ENCODE results near the gene FGFR1OP2.

FGFR1OP2 gene

DNA sequence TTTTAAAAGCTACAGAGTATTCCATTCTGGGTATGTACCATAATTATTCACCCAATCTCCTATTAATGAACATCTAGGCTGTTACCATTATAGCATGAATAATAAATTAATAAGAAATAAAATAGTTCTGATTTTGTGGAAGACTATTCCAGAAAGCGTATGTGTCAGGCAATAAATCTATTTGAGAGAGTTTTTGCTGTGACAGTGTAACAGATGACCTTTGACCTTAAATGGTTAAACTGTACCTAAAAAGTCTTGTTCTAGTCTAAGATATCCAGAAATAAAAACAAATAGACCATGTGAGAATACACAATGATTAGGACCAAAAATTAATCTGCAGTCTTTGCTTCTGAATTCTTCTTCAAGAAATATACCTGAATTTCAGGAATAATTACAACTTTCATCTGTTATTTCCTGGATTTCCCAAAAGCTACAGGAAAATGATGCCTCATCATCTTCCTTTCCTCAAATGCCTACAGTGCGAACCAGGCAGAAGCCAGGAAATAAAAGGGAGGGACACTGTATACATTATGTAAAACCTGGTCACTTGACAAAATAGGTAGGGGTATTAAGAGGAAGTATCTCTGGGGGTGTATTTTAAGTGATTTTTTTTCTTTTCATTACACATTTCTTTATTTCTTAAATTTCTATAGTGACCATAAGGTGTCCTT lies 68.7 kb downstream of the FGFR1OP2 start:
- FAIRE-seq (no peak), DNase-seq (ENCODE audit: insufficient read length) (no peak)
- TF ChIP-seq POLR2A (IDR thresholded peaks at IDR 0.05; ENCODE audit: low read depth, low read length) (no peak), TAF1 (IDR thresholded peaks at IDR 0.05; ENCODE audit: borderline replicate concordance, low read depth, low read length) (no peak), POLR2AphosphoS5 (IDR thresholded peaks at IDR 0.05; ENCODE audit: low read depth, low read length) (no peak)

GRCh38 chr12:27008081-27008480 lies 69.8 kb downstream of the FGFR1OP2 start:
- TF ChIP-seq POLR2AphosphoS5 (IDR thresholded peaks at IDR 0.05; ENCODE audit: low read depth, low read length) (no peak), POLR2A (IDR thresholded peaks at IDR 0.05; ENCODE audit: low read depth, low read length) (no peak)
- DNase-seq (ENCODE audit: insufficient read length), result no peak
- FAIRE-seq, result no peak

GRCh38 chr12:27009881-27010301 lies 71.6 kb downstream of the FGFR1OP2 start:
- no peak for DNase-seq (ENCODE audit: insufficient read length)
- TF ChIP-seq TAF1 (IDR thresholded peaks at IDR 0.05; ENCODE audit: borderline replicate concordance, low read depth, low read length), result no peak
- TF ChIP-seq POLR2A (IDR thresholded peaks at IDR 0.05; ENCODE audit: low read depth, low read length), result no peak
- no peak for TF ChIP-seq POLR2AphosphoS5 (IDR thresholded peaks at IDR 0.05; ENCODE audit: low read depth, low read length)
- peak; percentile 79 for FAIRE-seq

GRCh38 chr12:27012239-27012981 lies 74.1 kb downstream of the FGFR1OP2 start:
- DNase-seq (ENCODE audit: insufficient read length) (no peak), FAIRE-seq (no peak)
- TF ChIP-seq TAF1 (IDR thresholded peaks at IDR 0.05; ENCODE audit: borderline replicate concordance, low read depth, low read length) (no peak), POLR2AphosphoS5 (IDR thresholded peaks at IDR 0.05; ENCODE audit: low read depth, low read length) (no peak), POLR2A (IDR thresholded peaks at IDR 0.05; ENCODE audit: low read depth, low read length) (no peak)

- TF ChIP-seq POLR2AphosphoS5 (IDR thresholded peaks at IDR 0.05; ENCODE audit: low read depth, low read length) (no peak), POLR2A (IDR thresholded peaks at IDR 0.05; ENCODE audit: low read depth, low read length) (no peak), TAF1 (IDR thresholded peaks at IDR 0.05; ENCODE audit: borderline replicate concordance, low read depth, low read length) (no peak)
- FAIRE-seq, result no peak
- DNase-seq (ENCODE audit: insufficient read length), result no peak
Observed at GRCh38 chr12:27012982-27013255, 74.6 kb downstream of the FGFR1OP2 start.

GRCh38 chr12:27013611-27014084 lies 75.4 kb downstream of the FGFR1OP2 start:
- TF ChIP-seq TAF1 (IDR thresholded peaks at IDR 0.05; ENCODE audit: borderline replicate concordance, low read depth, low read length) (no peak), POLR2AphosphoS5 (IDR thresholded peaks at IDR 0.05; ENCODE audit: low read depth, low read length) (no peak), POLR2A (IDR thresholded peaks at IDR 0.05; ENCODE audit: low read depth, low read length) (no peak)
- FAIRE-seq (peak; percentile 38), DNase-seq (ENCODE audit: insufficient read length) (no peak)

- DNase-seq (ENCODE audit: insufficient read length) (peak; percentile 88), FAIRE-seq (peak; percentile 92)
- TF ChIP-seq TAF1 (IDR thresholded peaks at IDR 0.05; ENCODE audit: borderline replicate concordance, low read depth, low read length), result no peak
- no peak for TF ChIP-seq POLR2AphosphoS5 (IDR thresholded peaks at IDR 0.05; ENCODE audit: low read depth, low read length)
- peak; percentile 75 for TF ChIP-seq POLR2A (IDR thresholded peaks at IDR 0.05; ENCODE audit: low read depth, low read length)
Observed at GRCh38 chr12:27014085-27014858, 76.0 kb downstream of the FGFR1OP2 start, which contains the start of gene TM7SF3. TSS of gene TM7SF3 (minus strand) at chr12:27014384. CDS start at chr12:27014168, 216 bp downstream.

DNA sequence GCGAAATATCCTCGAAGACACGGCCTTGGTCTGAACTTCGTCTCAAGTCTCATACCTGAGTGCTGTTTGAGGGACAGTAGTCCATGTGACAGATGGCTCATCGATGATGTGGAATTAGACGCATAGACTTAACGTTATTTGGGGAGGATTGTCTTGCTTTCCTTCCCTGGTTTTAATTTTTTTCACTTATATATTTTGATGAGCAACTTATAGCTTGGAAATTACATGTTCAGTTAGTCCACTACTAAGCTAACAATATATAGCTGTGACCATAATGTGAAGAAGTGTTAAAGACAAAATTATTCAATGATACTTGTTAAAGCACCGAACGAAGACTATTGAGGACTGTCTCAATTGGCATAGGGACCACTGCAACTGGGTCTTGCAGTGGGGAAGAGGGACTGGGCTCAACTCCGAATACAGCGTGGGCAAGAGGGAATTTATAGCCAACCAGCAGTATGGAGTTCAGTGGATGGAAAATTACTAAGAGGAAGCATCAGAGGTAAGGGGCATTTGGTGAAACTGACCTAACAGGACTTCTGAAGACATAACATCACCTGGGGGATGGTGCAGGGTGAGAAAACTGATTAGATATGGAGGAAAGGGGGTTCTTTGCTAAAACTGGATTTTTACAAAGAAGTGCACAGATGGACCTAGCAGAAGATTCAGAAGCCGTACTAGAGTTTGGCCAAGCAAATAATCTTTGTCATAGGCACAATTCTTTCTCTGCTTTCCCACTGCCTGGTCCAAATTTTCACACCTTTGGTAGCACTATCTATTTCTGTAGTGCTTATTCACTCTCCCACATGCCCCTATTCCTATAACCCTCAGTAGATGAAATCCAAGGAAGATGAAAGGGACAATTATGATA lies 76.8 kb downstream of the FGFR1OP2 start:
- DNase-seq (ENCODE audit: insufficient read length) (no peak), FAIRE-seq (no peak)
- TF ChIP-seq POLR2AphosphoS5 (IDR thresholded peaks at IDR 0.05; ENCODE audit: low read depth, low read length) (no peak), POLR2A (IDR thresholded peaks at IDR 0.05; ENCODE audit: low read depth, low read length) (no peak), TAF1 (IDR thresholded peaks at IDR 0.05; ENCODE audit: borderline replicate concordance, low read depth, low read length) (no peak)

GRCh38 chr12:27015730-27016076 lies 77.4 kb downstream of the FGFR1OP2 start:
- no peak for DNase-seq (ENCODE audit: insufficient read length)
- TF ChIP-seq TAF1 (IDR thresholded peaks at IDR 0.05; ENCODE audit: borderline replicate concordance, low read depth, low read length) (no peak), POLR2A (IDR thresholded peaks at IDR 0.05; ENCODE audit: low read depth, low read length) (no peak), POLR2AphosphoS5 (IDR thresholded peaks at IDR 0.05; ENCODE audit: low read depth, low read length) (no peak)
- FAIRE-seq, result no peak
